ENCODE results near the gene CCL20.

- TF ChIP-seq POLR2AphosphoS5 (IDR thresholded peaks at IDR 0.05; ENCODE audit: low read depth, low read length) (no peak), TAF1 (IDR thresholded peaks at IDR 0.05; ENCODE audit: borderline replicate concordance, insufficient read depth, low read length) (no peak), REST (IDR thresholded peaks at IDR 0.05; ENCODE audit: insufficient read depth in 1 of 2, low read depth in 2 of 2, low read length in 2 of 2) (no peak), SIN3A (IDR thresholded peaks at IDR 0.05; ENCODE audit: borderline replicate concordance, insufficient read depth, low read length) (no peak), FOXP2 (optimal IDR thresholded peaks at IDR 0.05; ENCODE audit: borderline replicate concordance, extremely low read depth, extremely low read length, insufficient read depth) (no peak)
Observed at GRCh38 chr2:227802882-227803281, 10.8 kb upstream of the CCL20 start.

Measured in PFSK-1 (cell line).